ENCODE results near the gene HSP90AB1.

- TF ChIP-seq ELK4 (IDR thresholded peaks at IDR 0.05; ENCODE audit: borderline replicate concordance, low read depth, low read length) (no peak), ZBTB17 (tag by site-specific recombination; IDR thresholded peaks at IDR 0.05) (no peak), ZNF133 (tag by site-specific recombination; IDR thresholded peaks at IDR 0.05) (no peak), CTCF (tag by site-specific recombination; IDR thresholded peaks at IDR 0.05) (no peak), ZNF23 (tag by site-specific recombination; IDR thresholded peaks at IDR 0.05; ENCODE audit: borderline replicate concordance) (no peak), ZNF24 (tag by site-specific recombination; IDR thresholded peaks at IDR 0.05) (no peak), ZBTB49 (tag by site-specific recombination; IDR thresholded peaks at IDR 0.05; ENCODE audit: low read depth) (no peak), ZNF843 (tag by site-specific recombination; IDR thresholded peaks at IDR 0.05) (no peak), YY1 (tag by site-specific recombination; IDR thresholded peaks at IDR 0.05) (no peak), ZNF510 (tag by site-specific recombination; IDR thresholded peaks at IDR 0.05; ENCODE audit: insufficient replicate concordance) (no peak), ZNF830 (tag by site-specific recombination; IDR thresholded peaks at IDR 0.05; ENCODE audit: low read depth) (no peak), ZBTB11 (tag by site-specific recombination; conservative IDR thresholded peaks at IDR 0.05; ENCODE audit: low read depth) (no peak), ZNF707 (tag by site-specific recombination; IDR thresholded peaks at IDR 0.05) (no peak)
Measured at GRCh38 chr6:44258921-44259320, 12.0 kb downstream of the HSP90AB1 start.
